IPS DF 6.9 (cell line): ENCODE measurements around the gene DOHH.

ENCODE experiments used
- DNase-seq: peaks from one replicate; pipeline ENCODE4 v3.0.0-alpha.2; 2013; ENCODE audit warnings: low read depth, low spot score
- H3K27ac ChIP-seq: one replicate; pipeline ENCODE4 v1.5.1; 2013; ENCODE audit warnings: low read length, control low read depth
- H3K27me3 ChIP-seq: 2 replicates; pipeline ENCODE4 v1.6.1; 2013; ENCODE audit warnings: mild to moderate bottlenecking, low read length; ENCODE audit not compliant: control insufficient read depth, insufficient read depth
- H3K36me3 ChIP-seq: 2 replicates; pipeline ENCODE4 v1.6.1; 2013; ENCODE audit warnings: low read length; ENCODE audit not compliant: control insufficient read depth, insufficient read depth
- H3K4me1 ChIP-seq: 2 replicates; pipeline ENCODE4 v1.6.1; 2013; ENCODE audit warnings: low read length; ENCODE audit not compliant: control insufficient read depth, insufficient read depth
- H3K4me3 ChIP-seq: 2 replicates; pipeline ENCODE4 v1.5.1; 2013; ENCODE audit warnings: mild to moderate bottlenecking, low read length
- H3K9me3 ChIP-seq: 2 replicates; pipeline ENCODE4 v1.6.1; 2013; ENCODE audit warnings: low read length, inconsistent platforms; ENCODE audit not compliant: control insufficient read depth, insufficient read depth
- WGBS: extraction: QIAGEN DNeasy Blood & Tissue Kit; methylation state at CpG from one replicate; pipeline ENCODE4 v1.1.7; 2013; ENCODE audit warnings: mixed read lengths, missing lambda C conversion rate; ENCODE audit not compliant: insufficient read length, insufficient coverage; 5-methylcytosine and 5-hydroxymethylcytosine counted together

The DOHH gene

DNA sequence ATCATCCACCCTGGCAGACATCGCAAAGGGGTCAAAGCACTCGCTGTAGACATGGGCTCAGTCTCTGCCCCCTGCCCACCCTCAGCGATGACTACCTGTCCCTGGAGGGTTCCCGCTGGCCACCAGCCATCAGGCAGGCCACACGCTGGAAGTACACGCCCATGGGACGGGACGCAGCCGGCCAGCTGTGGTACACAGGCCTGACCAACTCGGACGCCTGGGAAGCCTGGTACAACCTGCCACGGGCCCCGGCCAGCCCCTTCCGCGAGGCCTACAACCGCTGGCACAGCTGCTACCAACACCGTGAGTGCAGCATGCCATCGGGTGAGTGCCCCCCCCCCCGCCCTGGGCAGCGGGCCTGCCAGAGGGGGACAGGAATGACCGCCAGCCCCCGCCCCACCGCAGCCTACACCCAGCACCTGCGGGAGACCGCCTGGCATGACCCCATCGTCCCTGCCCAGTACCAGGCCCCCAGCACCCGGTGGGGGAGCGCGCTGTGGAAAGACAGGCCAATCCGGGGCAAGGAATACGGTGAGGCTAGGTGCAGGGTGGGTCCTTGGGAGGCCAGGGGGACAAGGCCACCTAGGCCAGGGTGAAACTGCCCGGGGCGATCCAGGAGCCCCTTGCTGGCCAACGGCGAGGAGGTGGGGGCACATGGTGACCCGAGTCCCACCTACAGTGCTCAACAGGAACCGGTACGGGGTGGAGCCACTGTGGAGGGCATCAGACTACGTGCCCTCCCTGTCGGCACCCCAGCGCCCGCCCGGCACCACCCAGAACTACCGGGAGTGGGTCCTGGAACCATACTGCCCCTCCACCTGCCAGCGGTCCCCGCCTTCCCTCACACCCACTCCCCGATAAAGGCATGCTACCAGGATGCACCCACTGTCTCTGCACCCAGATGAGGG lies 42.9 kb upstream of the DOHH start:
- peaks cover 14% of the 10 kb centered on the region for H3K36me3 ChIP-seq
- peaks cover 3% of the 10 kb centered on the region for H3K4me1 ChIP-seq
- no CpG with 5 or more reads among the region's 47 CpGs for WGBS
- no peak overlapping the region for H3K27ac ChIP-seq
- DNase-seq: no peak
- H3K9me3 ChIP-seq: no peaks in the 10 kb centered on the region
- no peak overlapping the region for H3K4me3 ChIP-seq
- H3K27me3 ChIP-seq: no peaks in the 10 kb centered on the region

DNA sequence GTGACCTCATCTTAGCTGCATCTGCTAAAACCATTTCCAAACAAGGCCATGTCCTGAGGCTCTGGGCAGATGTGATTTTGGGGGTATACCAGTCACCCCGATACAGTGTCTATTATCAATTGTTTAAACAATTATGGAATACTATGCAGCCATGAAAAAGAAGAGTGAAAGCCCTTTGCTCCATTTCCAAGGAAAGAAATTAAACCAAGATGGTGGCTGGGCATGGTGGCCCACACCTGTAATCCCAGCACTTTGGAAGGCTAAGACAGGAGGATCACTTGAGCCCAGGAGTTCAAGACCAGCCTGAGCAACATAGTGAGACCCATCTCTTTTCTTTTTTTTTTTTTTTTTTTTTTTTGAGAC lies 39.3 kb upstream of the DOHH start:
- Histone ChIP-seq H3K4me1 (peaks cover 3% of the 10 kb centered on the region), H3K27me3 (no peaks in the 10 kb centered on the region), H3K27ac (no peak overlapping the region), H3K4me3 (no peak overlapping the region), H3K9me3 (no peaks in the 10 kb centered on the region), H3K36me3 (peaks cover 10% of the 10 kb centered on the region)
- no CpG with 5 or more reads among the region's 1 CpG for WGBS
- DNase-seq: no peak

DNA sequence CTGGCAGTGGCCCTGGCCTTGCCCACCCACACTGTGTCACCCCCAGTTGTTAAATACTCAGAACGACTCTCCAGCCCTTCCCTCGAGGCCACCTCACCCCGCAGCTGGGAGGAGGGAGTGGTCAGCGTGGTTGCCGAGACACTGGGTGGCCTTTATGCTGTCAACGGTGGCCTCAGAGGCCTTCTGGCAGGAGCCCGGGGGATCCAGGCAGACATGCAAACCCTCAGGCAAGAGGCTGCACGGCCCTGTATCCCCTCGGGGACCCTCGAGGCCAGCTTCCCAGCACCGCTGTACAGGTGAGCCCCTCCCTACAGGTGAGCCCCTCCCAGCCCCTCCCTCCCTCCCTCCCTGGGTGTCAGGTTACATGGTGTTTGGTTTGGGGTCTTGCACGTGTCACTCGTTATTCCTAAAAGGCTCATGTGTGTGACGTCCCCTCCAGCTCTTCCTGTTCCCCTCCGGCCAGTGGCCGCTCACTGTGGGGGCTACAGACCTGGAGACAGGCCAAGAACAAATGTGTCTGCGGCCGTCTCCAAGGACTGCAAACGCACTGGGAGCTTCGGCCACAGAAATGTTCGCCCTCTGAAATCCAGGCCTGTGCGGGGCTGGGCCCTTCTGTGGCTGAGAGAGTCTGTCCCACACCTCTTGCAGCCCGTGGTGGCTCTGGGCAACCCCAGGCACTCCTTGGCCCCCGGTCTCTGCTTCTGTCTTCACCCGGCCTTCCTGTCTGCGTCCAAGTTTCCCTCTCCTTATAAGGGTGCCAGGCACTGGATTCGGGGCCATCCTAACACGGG lies 38.7 kb upstream of the DOHH start, which contains the start of gene TEKTIP1:
Gene TEKTIP1, plus strand, starts transcription at position 210 of the 791 bp plus-strand sequence. Its CDS starts 4 bp downstream, at position 214.
- H3K4me1 ChIP-seq: peaks cover 3% of the 10 kb centered on the region
- H3K36me3 ChIP-seq: peaks cover 16% of the 10 kb centered on the region
- WGBS: no CpG with 5 or more reads among the region's 28 CpGs
- H3K27me3 ChIP-seq: no peaks in the 10 kb centered on the region
- H3K27ac ChIP-seq: no peak within 1 kb of the TSS
- DNase-seq: no peak
- no peak within 1 kb of the TSS for H3K4me3 ChIP-seq
- no peaks in the 10 kb centered on the region for H3K9me3 ChIP-seq

DNA sequence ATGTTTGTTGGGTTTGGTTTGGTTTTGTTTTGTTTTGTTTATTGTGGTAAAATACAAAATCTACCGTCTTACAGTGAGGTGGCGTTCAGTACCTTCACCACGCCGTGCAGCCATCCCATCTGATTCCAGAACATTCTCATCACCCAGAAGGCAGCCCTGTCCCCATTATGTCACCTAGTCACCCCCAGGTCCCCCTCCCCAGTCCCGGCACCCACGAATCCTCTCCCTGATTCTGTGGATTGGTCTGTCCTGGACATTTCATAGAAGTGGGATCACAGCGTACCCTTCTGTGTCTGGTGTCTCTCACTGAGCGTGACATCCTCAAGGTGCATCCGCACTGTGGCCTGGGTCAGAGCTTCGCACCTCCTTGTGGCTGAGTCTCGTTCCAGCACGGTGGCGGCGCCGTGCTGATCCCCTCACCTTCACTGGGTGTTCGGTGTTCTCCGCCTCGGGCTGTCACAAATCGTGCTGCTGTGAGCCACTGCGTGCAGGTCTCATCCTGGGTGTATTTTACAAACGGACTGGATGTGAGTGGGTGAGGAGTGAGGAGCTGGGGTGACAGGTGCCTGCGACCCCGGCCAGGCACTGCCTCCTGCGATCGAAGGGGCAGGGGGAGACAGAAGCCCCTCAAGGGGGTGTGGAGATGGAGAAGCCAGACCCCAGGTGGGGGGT lies 37.9 kb upstream of the DOHH start:
- Histone ChIP-seq H3K4me1 (peaks cover 3% of the 10 kb centered on the region), H3K9me3 (no peaks in the 10 kb centered on the region), H3K4me3 (no peak overlapping the region), H3K27ac (no peak overlapping the region), H3K36me3 (peaks cover 17% of the 10 kb centered on the region), H3K27me3 (no peaks in the 10 kb centered on the region)
- WGBS: no CpG with 5 or more reads among the region's 25 CpGs
- DNase-seq: no peak

DNA sequence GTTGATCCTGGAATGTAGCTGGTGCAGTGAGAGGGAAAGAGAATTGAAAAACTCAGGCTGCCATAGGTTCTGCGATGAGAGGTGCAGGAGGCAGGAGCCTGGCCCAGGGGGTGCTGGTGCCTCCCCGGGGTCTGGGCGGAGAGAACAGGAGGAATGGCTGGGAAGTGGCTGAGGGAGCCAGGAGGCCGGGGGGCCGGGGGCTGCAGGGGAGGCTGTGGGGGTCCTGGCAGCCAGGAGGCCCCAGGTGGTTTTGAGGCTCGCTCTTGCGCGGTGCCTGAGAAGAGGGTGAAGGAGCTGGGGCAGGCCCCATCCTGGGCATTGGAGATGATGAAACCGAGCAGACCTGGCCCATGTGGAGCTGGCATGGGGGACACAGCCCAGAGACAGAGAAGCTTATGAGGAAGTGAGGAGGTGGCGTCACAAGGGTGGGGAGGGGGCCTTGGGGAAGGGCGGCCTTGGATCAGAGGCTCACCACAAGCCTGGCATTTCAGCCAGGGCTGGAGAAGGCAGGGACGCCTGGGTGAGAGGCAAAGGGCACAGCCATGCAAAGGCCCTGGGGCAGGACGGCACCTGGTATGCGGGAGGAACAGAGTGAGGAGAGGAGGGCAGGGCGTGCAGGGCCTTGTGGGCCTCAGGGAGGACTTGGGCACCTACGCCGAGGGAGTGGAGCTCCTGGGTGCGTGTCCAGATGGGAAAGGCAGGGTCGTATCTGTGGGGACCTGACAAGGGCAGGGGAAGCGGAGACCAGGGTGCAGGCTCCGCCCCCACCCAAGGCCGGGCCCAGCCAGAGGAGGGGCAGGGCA lies 37.2 kb upstream of the DOHH start:
- WGBS: no CpG with 5 or more reads among the region's 22 CpGs
- H3K27ac ChIP-seq: no peak overlapping the region
- H3K4me3 ChIP-seq: no peak overlapping the region
- H3K27me3 ChIP-seq: no peaks in the 10 kb centered on the region
- peaks cover 24% of the 10 kb centered on the region for H3K36me3 ChIP-seq
- no peak for DNase-seq
- H3K4me1 ChIP-seq: peaks cover 3% of the 10 kb centered on the region
- no peaks in the 10 kb centered on the region for H3K9me3 ChIP-seq

DNA sequence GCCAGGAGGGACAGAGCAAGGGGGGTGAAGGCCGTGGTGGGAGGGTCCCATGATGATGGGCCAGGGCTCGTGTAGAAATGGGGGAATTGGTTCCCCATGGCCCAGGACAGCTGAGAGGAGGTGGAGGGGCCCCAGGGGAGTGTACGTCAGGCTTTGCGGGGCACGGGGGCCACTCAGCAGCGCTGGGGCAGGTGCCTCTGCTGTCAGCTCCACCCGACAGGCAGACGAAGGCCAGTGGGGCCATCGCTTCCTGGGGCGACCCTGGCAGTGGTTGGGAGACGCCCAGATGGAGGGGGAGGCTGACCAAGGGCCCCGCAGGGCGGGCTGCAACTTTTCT lies 36.6 kb upstream of the DOHH start:
- Histone ChIP-seq H3K27ac (no peak overlapping the region), H3K36me3 (peaks cover 29% of the 10 kb centered on the region), H3K4me3 (no peak overlapping the region), H3K9me3 (no peaks in the 10 kb centered on the region), H3K4me1 (peaks cover 3% of the 10 kb centered on the region), H3K27me3 (no peaks in the 10 kb centered on the region)
- no peak for DNase-seq
- WGBS: no CpG with 5 or more reads among the region's 13 CpGs

DNA sequence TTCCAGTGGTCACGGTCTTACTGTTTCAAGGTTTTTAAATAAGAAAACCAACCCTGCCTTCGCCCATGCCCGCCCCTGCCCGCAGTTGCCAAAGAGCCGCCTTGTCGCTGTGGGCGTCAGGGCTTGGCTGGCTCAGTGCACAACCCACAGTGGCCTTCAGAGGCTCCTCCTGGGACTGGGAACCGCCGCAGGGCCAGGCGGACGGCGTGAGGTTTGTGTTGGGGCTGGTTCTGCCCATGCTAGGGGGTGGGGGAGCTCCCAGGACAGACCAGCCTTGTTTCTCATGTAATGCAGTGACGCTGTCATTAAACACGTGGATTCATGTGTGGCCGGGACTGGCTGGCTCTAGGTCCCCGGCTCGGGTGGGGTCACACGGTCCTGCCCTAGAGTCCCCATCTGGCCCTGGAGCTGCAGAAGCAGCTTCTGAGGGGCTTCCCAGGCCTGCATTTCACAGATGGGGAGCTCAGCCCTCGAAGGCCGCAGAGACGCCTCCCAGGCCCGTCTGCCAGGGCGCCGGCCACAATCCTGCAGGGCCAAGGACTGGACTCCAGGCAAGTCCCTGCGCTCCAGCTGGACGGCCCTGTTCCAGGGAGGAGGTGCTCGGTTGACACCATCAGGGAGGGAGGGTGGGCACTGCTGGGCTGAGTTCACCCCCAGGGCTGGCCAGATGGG lies 36.1 kb upstream of the DOHH start:
- Histone ChIP-seq H3K9me3 (no peaks in the 10 kb centered on the region), H3K27me3 (no peaks in the 10 kb centered on the region), H3K27ac (no peak overlapping the region), H3K36me3 (peaks cover 30% of the 10 kb centered on the region), H3K4me1 (peaks cover 3% of the 10 kb centered on the region), H3K4me3 (no peak overlapping the region)
- no peak for DNase-seq
- no CpG with 5 or more reads among the region's 27 CpGs for WGBS

DNA sequence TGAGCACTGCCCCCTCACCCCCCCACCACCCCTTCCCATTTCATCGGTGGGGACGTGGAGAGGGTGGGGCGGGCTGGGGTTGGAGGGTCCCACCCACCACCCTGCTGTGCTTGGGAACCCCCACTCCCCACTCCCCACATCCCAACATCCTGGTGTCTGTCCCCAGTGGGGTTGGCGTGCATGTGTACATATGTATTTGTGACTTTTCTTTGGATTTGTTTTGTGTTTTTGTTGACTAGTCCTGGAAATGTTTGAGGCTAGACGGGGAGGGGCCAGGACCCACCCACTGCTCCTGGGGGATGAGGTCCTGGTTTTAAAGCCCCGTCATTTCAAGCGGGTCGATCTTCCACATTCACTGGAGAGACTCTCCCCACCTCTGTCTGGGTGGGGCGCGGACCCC lies 35.5 kb upstream of the DOHH start:
- Histone ChIP-seq H3K27me3 (no peaks in the 10 kb centered on the region), H3K4me3 (no peak overlapping the region), H3K4me1 (peaks cover 3% of the 10 kb centered on the region), H3K36me3 (peaks cover 35% of the 10 kb centered on the region), H3K27ac (no peak overlapping the region), H3K9me3 (no peaks in the 10 kb centered on the region)
- no peak for DNase-seq
- no CpG with 5 or more reads among the region's 10 CpGs for WGBS

DNA sequence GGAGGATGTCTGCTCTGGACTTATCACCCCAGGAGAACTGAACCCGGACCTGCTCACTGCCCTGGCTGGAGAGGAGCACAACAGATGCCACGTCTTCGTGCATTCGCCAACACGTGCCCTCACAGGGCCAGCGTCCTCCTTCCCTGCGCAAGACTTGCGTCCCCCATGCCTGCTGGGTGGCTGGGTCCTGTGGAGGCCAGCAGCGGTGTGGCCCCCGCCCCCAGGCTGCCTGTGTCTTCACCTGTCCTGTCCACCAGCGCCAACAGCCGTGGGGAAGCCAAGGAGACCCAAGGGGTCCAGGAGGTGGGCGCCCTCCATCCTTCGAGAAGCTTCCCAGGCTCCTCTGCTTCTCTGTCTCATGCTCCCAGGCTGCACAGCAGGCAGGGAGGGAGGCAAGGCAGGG lies 35.1 kb upstream of the DOHH start:
- peaks cover 3% of the 10 kb centered on the region for H3K4me1 ChIP-seq
- no peak overlapping the region for H3K27ac ChIP-seq
- no peaks in the 10 kb centered on the region for H3K9me3 ChIP-seq
- H3K27me3 ChIP-seq: no peaks in the 10 kb centered on the region
- no CpG with 5 or more reads among the region's 14 CpGs for whole genome bisulfite sequencing
- no peak for DNase-seq
- no peak overlapping the region for H3K4me3 ChIP-seq
- H3K36me3 ChIP-seq: peaks cover 35% of the 10 kb centered on the region
